GM18505 (cell line): ENCODE data around the gene VPS4B.

ENCODE experiments used
- ATAC-seq: cut with Tn5 transposase; IDR thresholded peaks from one replicate; pipeline ENCODE4 v1.9.1; 2021; ENCODE audit not compliant: unreplicated experiment
- POLR2A ChIP-seq: IDR thresholded peaks from 4 replicates; pipeline ENCODE4 v1.6.1; 2011; ENCODE audit warnings: borderline replicate concordance; ENCODE audit not compliant: insufficient read depth, insufficient read length; ENCODE audit errors: extremely low read depth

The VPS4B gene

DNA sequence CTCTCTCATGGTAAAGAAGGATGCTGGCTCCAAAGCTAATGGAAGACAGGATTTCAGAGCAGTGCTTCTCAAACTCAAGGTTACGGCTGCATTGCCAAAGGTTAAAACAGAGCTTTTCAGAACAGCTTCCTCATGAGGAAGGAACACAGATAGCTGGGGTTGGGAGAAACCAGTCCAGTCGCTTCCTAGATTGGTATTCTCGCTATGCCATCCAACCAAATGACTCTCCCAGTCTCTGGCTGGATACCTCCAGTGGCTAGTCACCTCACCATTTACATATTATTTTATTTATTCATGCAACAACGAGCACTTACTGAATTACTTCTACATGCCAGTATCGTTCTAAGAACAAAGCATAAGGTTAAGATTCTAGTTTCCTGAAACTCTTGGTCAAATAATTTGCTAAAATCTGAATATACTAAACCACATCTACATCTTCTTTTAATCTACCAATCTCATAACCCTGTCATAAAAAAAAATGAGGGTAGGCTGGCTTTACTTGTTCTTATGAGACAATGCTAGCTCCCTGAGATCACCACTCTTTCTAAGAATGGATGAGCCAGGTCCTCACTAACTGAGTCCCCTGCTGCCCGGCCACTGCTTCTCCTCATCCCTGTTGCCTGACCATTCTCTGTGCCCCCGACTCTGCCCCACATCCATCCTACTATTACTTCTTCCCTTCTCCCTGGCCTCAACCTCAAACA lies 75.6 kb downstream of the VPS4B start:
- TF ChIP-seq POLR2A, result no peak
- ATAC-seq, result no peak

DNA sequence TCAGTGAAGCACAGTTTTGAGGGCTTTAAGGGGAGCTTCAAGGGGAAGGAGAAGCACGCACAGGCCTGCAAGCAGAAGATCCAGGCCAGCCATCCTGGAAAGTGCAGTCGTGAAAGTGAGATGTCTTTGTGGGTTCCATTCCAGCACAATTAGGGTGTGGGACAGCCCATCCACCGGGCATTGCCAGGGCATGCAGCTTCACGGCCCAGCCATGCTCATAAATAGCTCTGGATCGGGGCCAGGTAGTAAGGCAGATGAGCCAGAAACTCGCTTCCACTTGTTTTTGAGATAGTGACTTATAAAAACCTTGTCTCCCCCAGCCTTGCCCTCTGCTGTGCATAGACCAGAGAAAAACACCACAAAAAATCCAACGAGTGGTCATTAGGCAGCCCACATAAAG lies 76.2 kb downstream of the VPS4B start:
- no peak for ATAC-seq
- TF ChIP-seq POLR2A, result no peak

DNA sequence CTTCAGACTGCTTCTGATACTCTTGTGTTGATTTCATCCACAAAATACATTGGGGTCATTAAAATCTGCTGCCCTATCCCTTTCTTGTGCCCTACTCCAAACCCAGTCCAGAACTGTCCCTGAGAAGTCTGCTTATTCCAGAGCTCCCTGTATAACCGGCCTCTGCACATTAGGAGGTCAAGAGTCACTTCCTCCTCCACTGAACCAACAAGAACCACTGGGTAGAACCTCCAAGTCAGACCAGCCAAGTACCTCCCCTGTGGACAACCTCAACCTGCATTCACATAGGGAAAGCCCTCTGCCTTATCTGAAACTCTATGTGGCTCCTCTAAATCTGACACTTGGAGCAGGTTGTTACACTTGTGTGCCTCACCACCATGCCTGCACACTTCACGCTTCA lies 77.4 kb downstream of the VPS4B start:
- no peak for ATAC-seq
- no peak for TF ChIP-seq POLR2A

DNA sequence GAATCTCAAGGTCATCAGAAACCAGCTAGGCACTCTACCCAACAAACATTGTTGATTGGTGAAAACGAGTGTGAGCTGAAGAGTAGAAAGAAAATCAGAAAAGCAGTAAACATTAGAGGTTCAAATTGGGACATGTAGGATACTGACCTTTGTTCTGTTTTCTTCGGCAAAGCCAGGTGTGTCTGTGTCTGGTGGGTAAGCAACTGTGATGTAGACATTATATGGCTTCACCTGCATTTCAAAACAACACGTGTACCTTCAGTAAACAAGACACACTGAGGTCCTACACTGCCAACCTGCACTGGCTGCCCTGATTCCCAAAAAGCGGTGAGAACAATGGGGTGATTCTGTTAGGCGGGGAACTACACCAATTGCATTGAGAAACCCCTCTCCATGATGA lies 78.0 kb downstream of the VPS4B start:
- no peak for ATAC-seq
- TF ChIP-seq POLR2A, result no peak

DNA sequence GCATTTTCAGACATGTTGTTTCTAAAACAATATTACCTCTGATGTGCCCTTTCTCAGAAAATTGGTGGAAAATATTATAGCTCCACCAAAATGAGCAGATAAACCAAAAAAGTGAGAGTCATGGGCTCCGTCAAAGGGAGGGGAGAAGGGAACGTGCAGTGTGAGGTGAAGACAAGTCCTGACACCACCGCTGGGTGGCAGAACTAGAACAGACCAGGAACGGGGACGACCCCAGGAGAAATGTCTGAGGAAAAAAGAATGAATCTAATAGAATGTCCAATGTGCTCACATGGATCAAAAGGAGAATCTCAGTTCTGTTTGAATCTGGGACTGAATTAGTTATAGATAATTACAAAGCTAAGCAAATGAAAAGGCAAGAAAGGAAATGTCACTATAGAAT lies 80.1 kb downstream of the VPS4B start:
- no peak for TF ChIP-seq POLR2A
- no peak for ATAC-seq

DNA sequence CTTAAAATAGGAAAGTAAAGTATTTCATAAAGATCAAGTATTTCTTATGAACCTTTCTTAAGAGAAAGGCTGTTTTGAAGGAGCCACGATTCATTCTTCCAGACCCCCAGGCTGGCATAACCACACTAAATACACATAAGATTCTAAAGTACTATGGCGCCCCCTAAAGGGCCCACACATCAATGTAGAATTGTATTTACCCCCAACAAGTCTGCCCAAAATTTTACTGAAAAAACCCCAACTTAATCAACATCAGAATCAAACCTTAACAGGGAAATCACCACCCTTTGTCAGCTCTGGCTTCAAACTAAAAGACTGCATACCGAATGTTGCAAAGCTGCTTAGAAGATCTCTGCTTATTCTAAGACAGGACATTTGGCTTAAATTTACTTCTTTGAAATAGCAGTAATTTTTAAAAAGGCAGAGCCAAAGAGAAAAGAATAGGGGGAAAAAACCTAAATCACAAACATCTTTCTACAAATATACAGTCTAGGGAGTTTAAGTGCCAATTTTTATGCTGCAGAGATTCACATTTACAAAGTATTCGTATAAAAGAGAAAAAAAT lies 82.3 kb downstream of the VPS4B start:
- ATAC-seq, result no peak
- TF ChIP-seq POLR2A, result no peak
